GM10266 (cell line): ENCODE measurements around the gene BSPRY.

Source experiments
- DNase-seq: peaks from one replicate; pipeline ENCODE4 v3.0.0; 2012; ENCODE audit errors: extremely low spot score
- CTCF ChIP-seq: IDR thresholded peaks from 2 replicates; pipeline ENCODE4 v1.5.1; 2012; ENCODE audit warnings: mild to moderate bottlenecking, low read depth; ENCODE audit not compliant: control insufficient read depth, insufficient read depth; ENCODE audit errors: missing control alignments

The BSPRY gene

GRCh38 chr9:113340011-113340699 lies 9.2 kb upstream of the BSPRY start, which contains the start of gene WDR31:
TSS of gene WDR31 (minus strand) at chr9:113340275. CDS start at chr9:113332022, 8,253 bp downstream.
- no peak for TF ChIP-seq CTCF

GRCh38 chr9:113341712-113342410 lies 7.5 kb upstream of the BSPRY start:
- TF ChIP-seq CTCF = no peak
- no peak for DNase-seq

More at GRCh38 chr9:113340011-113340699, 9.2 kb upstream of the BSPRY start, which contains the start of gene WDR31:
- DNase-seq = peak; percentile 91

GRCh38 chr9:113343732-113344231 lies 5.6 kb upstream of the BSPRY start:
- TF ChIP-seq CTCF = no peak
- no peak for DNase-seq

- no peak for DNase-seq
- no peak for TF ChIP-seq CTCF
Observed at GRCh38 chr9:113345190-113345589, 4.2 kb upstream of the BSPRY start.

GRCh38 chr9:113345671-113346070 lies 3.7 kb upstream of the BSPRY start:
- DNase-seq = no peak
- no peak for TF ChIP-seq CTCF

- TF ChIP-seq CTCF = no peak
- DNase-seq = no peak
Observed at GRCh38 chr9:113348437-113348836, 904 bp upstream of the BSPRY start.

GRCh38 chr9:113349066-113349444 lies 286 bp upstream of the BSPRY start:
- TF ChIP-seq CTCF = no peak
- DNase-seq = no peak
